A549 (cell line): ENCODE data around the gene HBE1. TPM values are rescaled to one million over a fixed set of nuclear protein-coding genes. Genes with fewer than 3 reads are reported as not detected.

Experiments used
- ATAC-seq, 2 experiments: fragments of 200-7000 bp in 1 of 2; fragments of >200 bp in 1 of 2; cut with Nextera tagmentation in 1 of 2; cut with Tn5 transposase in 1 of 2; 3 replicates each; pipeline versions ENCODE4 v1.8.0 to v1.9.1; 2018 to 2020; ENCODE audit warnings: mild to moderate bottlenecking in 1 of 2, moderate library complexity in 1 of 2
- CTCF ChIA-PET: fragments of 300-600 bp; sonication (Branson Sonifier 250); formaldehyde crosslinking; extraction: SDS; loops from one replicate; lab custom pipeline; 2021; ENCODE audit warnings: antibody characterized with exemption, inconsistent platforms; lab: Yijun Ruan, JAX
- POLR2A ChIA-PET: fragments of 350-600 bp; formaldehyde crosslinking; extraction: SDS; loops from one replicate; lab custom pipeline; 2021; ENCODE audit warnings: antibody characterized with exemption, inconsistent platforms; lab: Yijun Ruan, JAX
- DNase-seq, 2 experiments: peaks; one replicate each; pipeline versions ENCODE4 v3.0.0 to v3.0.0-alpha.2; 2011 to 2016; ENCODE audit warnings: low read depth in 1 of 2, low spot score in 1 of 2
- FAIRE-seq: peaks from 2 replicates; lab custom pipeline; 2011; peaks lifted over from hg19 to GRCh38; lab: Jason Lieb, UNC
- H3K27ac ChIP-seq, 2 experiments: fragments of >200 bp; sonication (Bioruptor Twin); formaldehyde crosslinking; 3 replicates each; pipeline ENCODE4 v1.5.1; 2016 to 2017
- H3K4me1 ChIP-seq: fragments of >200 bp; sonication (Bioruptor Twin); formaldehyde crosslinking; 3 replicates; pipeline ENCODE4 v1.6.1; 2016
- H3K4me2 ChIP-seq: fragments of >200 bp; sonication (Bioruptor Twin); formaldehyde crosslinking; 3 replicates; pipeline ENCODE4 v1.6.1; 2016
- H3K4me3 ChIP-seq: fragments of >200 bp; sonication (Bioruptor Twin); formaldehyde crosslinking; 3 replicates; pipeline ENCODE4 v1.5.1; 2016
- H3K9me3 ChIP-seq: fragments of >200 bp; sonication (Bioruptor Twin); formaldehyde crosslinking; 3 replicates; pipeline ENCODE4 v1.6.1; 2016
- CBX8 ChIP-seq: fragments of 200-600 bp; sonication (generic); IDR thresholded peaks from 2 replicates; pipeline ENCODE4 v1.6.1; 2016
- CEBPB ChIP-seq, 2 experiments: fragments of >200 bp in 1 of 2; sonication (Bioruptor Twin) in 1 of 2; formaldehyde crosslinking in 1 of 2; IDR thresholded peaks; 2 replicates each; pipeline ENCODE4 v1.6.1; 2012 to 2016
- CHD2 ChIP-seq: fragments of 150-350 bp; IDR thresholded peaks from 2 replicates; pipeline ENCODE4 v1.6.1; 2014; ENCODE audit warnings: low read length; ENCODE audit not compliant: partially characterized antibody
- EHF ChIP-seq: fragments of 250-450 bp; sonication (Bioruptor Pico); IDR thresholded peaks from 2 replicates; pipeline ENCODE4 v1.5.0; 2020; ENCODE audit warnings: mild to moderate bottlenecking
- EHMT2 ChIP-seq: fragments of 200-600 bp; sonication (generic); IDR thresholded peaks from 2 replicates; pipeline ENCODE4 v1.6.1; 2016; ENCODE audit warnings: antibody characterized with exemption, low read depth, mild to moderate bottlenecking, moderate library complexity
- ESRRA ChIP-seq: fragments of 150-350 bp; IDR thresholded peaks from 2 replicates; pipeline ENCODE4 v1.6.1; 2014; ENCODE audit warnings: mild to moderate bottlenecking, low read length, borderline replicate concordance
- FOSL2 ChIP-seq, 2 experiments: fragments of 450-650 bp in 1 of 2; fragments of >200 bp in 1 of 2; sonication (Bioruptor Twin) in 1 of 2; formaldehyde crosslinking; IDR thresholded peaks; 2 replicates each; pipeline versions ENCODE4 v1.5.0 to v1.6.1; 2016 to 2020; ENCODE audit warnings: mild to moderate bottlenecking in 1 of 2, moderate library complexity in 1 of 2
- FOXS1 ChIP-seq: fragments of 250-450 bp; sonication (Bioruptor Pico); IDR thresholded peaks from 2 replicates; pipeline ENCODE4 v1.5.0; 2020; ENCODE audit warnings: mild to moderate bottlenecking, moderate library complexity
- HDAC2 ChIP-seq: fragments of 200-600 bp; sonication (generic); IDR thresholded peaks from 2 replicates; pipeline ENCODE4 v1.6.1; 2016
- HEYL ChIP-seq: fragments of 250-450 bp; sonication (Bioruptor Pico); IDR thresholded peaks from 2 replicates; pipeline ENCODE4 v1.8.0; 2021; ENCODE audit warnings: mild to moderate bottlenecking, moderate library complexity
- HMGXB4 ChIP-seq: fragments of 250-450 bp; sonication (Bioruptor Pico); IDR thresholded peaks from 2 replicates; pipeline ENCODE4 v1.5.0; 2021; ENCODE audit warnings: mild to moderate bottlenecking, moderate library complexity, borderline replicate concordance
- HOXA7 ChIP-seq: fragments of 250-450 bp; sonication (Bioruptor Pico); IDR thresholded peaks from 2 replicates; pipeline ENCODE4 v1.5.0; 2020; ENCODE audit warnings: mild to moderate bottlenecking, moderate library complexity
- JUNB ChIP-seq: fragments of >200 bp; sonication (Bioruptor Twin); formaldehyde crosslinking; IDR thresholded peaks from 2 replicates; pipeline ENCODE4 v1.6.1; 2016
- KDM1A ChIP-seq: fragments of 200-600 bp; sonication (generic); IDR thresholded peaks from 2 replicates; pipeline ENCODE4 v1.6.1; 2016; ENCODE audit warnings: low read depth, mild to moderate bottlenecking
- MAFK ChIP-seq: fragments of 450-650 bp; IDR thresholded peaks from 2 replicates; pipeline ENCODE4 v1.6.1; 2014; ENCODE audit not compliant: partially characterized antibody
- MAZ ChIP-seq: fragments of 150-350 bp; IDR thresholded peaks from 2 replicates; pipeline ENCODE4 v1.6.1; 2014; ENCODE audit warnings: antibody characterized with exemption, low read depth, low read length, borderline replicate concordance
- NFE2L2 ChIP-seq: fragments of 150-350 bp; conservative IDR thresholded peaks from 2 replicates; pipeline ENCODE4 v1.6.1; 2014; ENCODE audit warnings: low read length
- RCOR1 ChIP-seq: fragments of 150-350 bp; IDR thresholded peaks from 2 replicates; pipeline ENCODE4 v1.6.1; 2014; ENCODE audit warnings: antibody characterized with exemption, low read length, low read depth
- RFX5 ChIP-seq: fragments of 450-650 bp; IDR thresholded peaks from 2 replicates; pipeline ENCODE4 v1.7.1; 2014; ENCODE audit warnings: antibody characterized with exemption, mild to moderate bottlenecking, moderate library complexity
- TFCP2L1 ChIP-seq: fragments of 250-450 bp; sonication (Bioruptor Pico); IDR thresholded peaks from 2 replicates; pipeline ENCODE4 v1.5.0; 2021; ENCODE audit warnings: mild to moderate bottlenecking
- ZNF302 ChIP-seq: fragments of 250-450 bp; sonication (Bioruptor Pico); IDR thresholded peaks from 2 replicates; pipeline ENCODE4 v1.9.0; 2021; ENCODE audit warnings: inconsistent platforms, mild to moderate bottlenecking, moderate library complexity
- WGBS: methylation state at CpG from one replicate; pipeline ENCODE4 v1.1.6; 2017; ENCODE audit errors: missing lambda C conversion rate; 5-methylcytosine and 5-hydroxymethylcytosine counted together
- polyA plus RNA-seq, 4 experiments: library from polyadenylated mRNA; depleted of rRNA in 3 of 4; stranded (reverse); fragments of >200 nt; fragmentation: RNase III in 1 of 4; extraction: RNeasy Plus Mini Kit Qiagen cat#74134 plus additional on column Dnase treatment in 1 of 4; gene quantifications; 2 replicates in 3 of 4; 3 replicates in 1 of 4; pipeline ENCODE4 v1.2.3, GENCODE V29; 2011 to 2017
- TF ChIP-seq, protein P1 (sequence below): fragments of >200 bp; sonication (Bioruptor Twin); formaldehyde crosslinking; IDR thresholded peaks from 3 replicates; pipeline ENCODE4 v1.6.1; 2016
- TF ChIP-seq, protein P2 (sequence below): fragments of 150-350 bp; IDR thresholded peaks from 2 replicates; pipeline ENCODE4 v1.6.1; 2014; ENCODE audit warnings: low read depth, mild to moderate bottlenecking, low read length
- TF ChIP-seq, protein P3 (sequence below): IDR thresholded peaks from 2 replicates; pipeline ENCODE4 v1.6.1; 2012
- TF ChIP-seq, protein P4 (sequence below): fragments of 250-450 bp; sonication (Bioruptor Pico); IDR thresholded peaks from 2 replicates; pipeline ENCODE4 v1.5.0; 2020; ENCODE audit warnings: low read depth, mild to moderate bottlenecking, moderate library complexity

Gene HBE1
- polyA plus RNA-seq, 2 of the 4 experiments (the other 2 are of a cell fraction): 0.32 TPM; not detected in 1

GRCh38 chr11:5229356-5229755 lies 40.4 kb downstream of the HBE1 start:
- no peak overlapping the region for H3K27ac ChIP-seq
- ATAC-seq (no peak), DNase-seq (no peak), FAIRE-seq (no peak)
- H3K9me3 ChIP-seq: no peaks in the 10 kb centered on the region
- ChIA-PET POLR2A (no interaction called here), CTCF (interaction anchor here (0.8 kb wide), 1 partner anchor 22 kb away, joined by 4 read pairs; no protein-coding TSS in a partner anchor)
- no peak overlapping the region for H3K4me2 ChIP-seq
- no peak for TF ChIP-seq EHMT2
- TF ChIP-seq HMGXB4: no peak
- TF ChIP-seq HEYL (CRISPR knock-in tag): no peak
- no peak for TF ChIP-seq NFE2L2
- TF ChIP-seq, protein P1, sequence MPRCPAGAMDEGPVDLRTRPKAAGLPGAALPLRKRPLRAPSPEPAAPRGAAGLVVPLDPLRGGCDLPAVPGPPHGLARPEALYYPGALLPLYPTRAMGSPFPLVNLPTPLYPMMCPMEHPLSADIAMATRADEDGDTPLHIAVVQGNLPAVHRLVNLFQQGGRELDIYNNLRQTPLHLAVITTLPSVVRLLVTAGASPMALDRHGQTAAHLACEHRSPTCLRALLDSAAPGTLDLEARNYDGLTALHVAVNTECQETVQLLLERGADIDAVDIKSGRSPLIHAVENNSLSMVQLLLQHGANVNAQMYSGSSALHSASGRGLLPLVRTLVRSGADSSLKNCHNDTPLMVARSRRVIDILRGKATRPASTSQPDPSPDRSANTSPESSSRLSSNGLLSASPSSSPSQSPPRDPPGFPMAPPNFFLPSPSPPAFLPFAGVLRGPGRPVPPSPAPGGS: no peak
- no peak for TF ChIP-seq HOXA7 (CRISPR knock-in tag)
- no peak for TF ChIP-seq RCOR1
- TF ChIP-seq, protein P2, sequence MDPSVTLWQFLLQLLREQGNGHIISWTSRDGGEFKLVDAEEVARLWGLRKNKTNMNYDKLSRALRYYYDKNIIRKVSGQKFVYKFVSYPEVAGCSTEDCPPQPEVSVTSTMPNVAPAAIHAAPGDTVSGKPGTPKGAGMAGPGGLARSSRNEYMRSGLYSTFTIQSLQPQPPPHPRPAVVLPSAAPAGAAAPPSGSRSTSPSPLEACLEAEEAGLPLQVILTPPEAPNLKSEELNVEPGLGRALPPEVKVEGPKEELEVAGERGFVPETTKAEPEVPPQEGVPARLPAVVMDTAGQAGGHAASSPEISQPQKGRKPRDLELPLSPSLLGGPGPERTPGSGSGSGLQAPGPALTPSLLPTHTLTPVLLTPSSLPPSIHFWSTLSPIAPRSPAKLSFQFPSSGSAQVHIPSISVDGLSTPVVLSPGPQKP: no peak
- TF ChIP-seq MAFK: no peak
- TF ChIP-seq KDM1A: no peak
- TF ChIP-seq FOXS1 (CRISPR knock-in tag): no peak
- TF ChIP-seq JUNB: no peak
- TF ChIP-seq CEBPB (IDR thresholded peaks at IDR 0.05): no peak
- TF ChIP-seq, protein P3, sequence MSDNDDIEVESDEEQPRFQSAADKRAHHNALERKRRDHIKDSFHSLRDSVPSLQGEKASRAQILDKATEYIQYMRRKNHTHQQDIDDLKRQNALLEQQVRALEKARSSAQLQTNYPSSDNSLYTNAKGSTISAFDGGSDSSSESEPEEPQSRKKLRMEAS: no peak
- no peaks in the 10 kb centered on the region for H3K4me1 ChIP-seq
- no peak overlapping the region for H3K4me3 ChIP-seq
- 85% methylated on average over 1 of the region's 1 CpG for WGBS

DNA sequence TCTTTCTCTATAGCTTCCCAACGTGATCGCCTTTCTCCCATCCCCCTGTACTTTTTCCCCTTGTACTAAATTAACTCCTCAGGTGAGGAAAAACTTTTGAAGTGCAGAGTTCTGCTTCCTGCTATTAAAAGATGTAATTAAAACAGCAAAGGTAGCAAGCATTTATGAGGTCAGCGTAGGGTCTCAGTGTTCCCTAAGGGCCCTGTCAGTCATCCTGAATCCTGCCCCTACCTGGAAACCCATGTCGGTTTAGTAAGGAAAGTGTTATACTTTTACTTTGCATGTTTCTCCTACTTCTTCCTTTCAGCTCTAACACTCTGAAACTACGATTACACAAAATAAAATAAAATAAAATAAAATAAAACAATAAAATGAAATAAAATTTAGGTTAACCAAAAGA lies 41.6 kb downstream of the HBE1 start:
- Histone ChIP-seq H3K4me3 (no peak overlapping the region), H3K4me1 (no peaks in the 10 kb centered on the region), H3K4me2 (no peak overlapping the region), H3K9me3 (no peaks in the 10 kb centered on the region), H3K27ac (no peak overlapping the region)
- DNase-seq (no peak), ATAC-seq (no peak), FAIRE-seq (no peak)
- no peak for TF ChIP-seq CBX8
- no peak for TF ChIP-seq EHF (CRISPR knock-in tag)
- TF ChIP-seq, protein P4, sequence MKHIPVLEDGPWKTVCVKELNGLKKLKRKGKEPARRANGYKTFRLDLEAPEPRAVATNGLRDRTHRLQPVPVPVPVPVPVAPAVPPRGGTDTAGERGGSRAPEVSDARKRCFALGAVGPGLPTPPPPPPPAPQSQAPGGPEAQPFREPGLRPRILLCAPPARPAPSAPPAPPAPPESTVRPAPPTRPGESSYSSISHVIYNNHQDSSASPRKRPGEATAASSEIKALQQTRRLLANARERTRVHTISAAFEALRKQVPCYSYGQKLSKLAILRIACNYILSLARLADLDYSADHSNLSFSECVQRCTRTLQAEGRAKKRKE (CRISPR knock-in tag): no peak
- no peak for TF ChIP-seq MAZ
- no peak for TF ChIP-seq RFX5
- no peak for TF ChIP-seq TFCP2L1
- no peak for TF ChIP-seq JUNB
- no peak for TF ChIP-seq CHD2
- TF ChIP-seq ESRRA: no peak
- TF ChIP-seq ZNF302 (CRISPR knock-in tag): no peak
- no peak for TF ChIP-seq HDAC2
- TF ChIP-seq HMGXB4: no peak
- no peak for TF ChIP-seq FOSL2 (IDR thresholded peaks at IDR 0.05)
- TF ChIP-seq FOSL2 (CRISPR knock-in tag; IDR thresholded peaks at IDR 0.05): no peak
- 52% methylated on average over 5 of the region's 5 CpGs for WGBS
- CTCF ChIA-PET: interaction anchor here (1.0 kb wide), 1 partner anchor 24 kb away, joined by 3 read pairs; no protein-coding TSS in a partner anchor
- POLR2A ChIA-PET: no interaction called here
